IPS DF 6.9 (cell line): Measurements from ENCODE around the gene APP.
"Not testable (repeated sequence)": the region's sequence is repeated elsewhere in the genome, so short reads cannot be mapped to it uniquely, and the experiment has no call there.

Experiments used
- DNase-seq: peaks from one replicate; pipeline ENCODE4 v3.0.0-alpha.2; 2013; ENCODE audit warnings: low read depth, low spot score
- H3K27ac ChIP-seq: one replicate; pipeline ENCODE4 v1.5.1; 2013; ENCODE audit warnings: low read length, control low read depth
- H3K27me3 ChIP-seq: 2 replicates; pipeline ENCODE4 v1.6.1; 2013; ENCODE audit warnings: mild to moderate bottlenecking, low read length; ENCODE audit not compliant: control insufficient read depth, insufficient read depth
- H3K36me3 ChIP-seq: 2 replicates; pipeline ENCODE4 v1.6.1; 2013; ENCODE audit warnings: low read length; ENCODE audit not compliant: control insufficient read depth, insufficient read depth
- H3K4me1 ChIP-seq: 2 replicates; pipeline ENCODE4 v1.6.1; 2013; ENCODE audit warnings: low read length; ENCODE audit not compliant: control insufficient read depth, insufficient read depth
- H3K4me3 ChIP-seq: 2 replicates; pipeline ENCODE4 v1.5.1; 2013; ENCODE audit warnings: mild to moderate bottlenecking, low read length
- H3K9me3 ChIP-seq: 2 replicates; pipeline ENCODE4 v1.6.1; 2013; ENCODE audit warnings: low read length, inconsistent platforms; ENCODE audit not compliant: control insufficient read depth, insufficient read depth
- WGBS: extraction: QIAGEN DNeasy Blood & Tissue Kit; methylation state at CpG from one replicate; pipeline ENCODE4 v1.1.7; 2013; ENCODE audit warnings: mixed read lengths, missing lambda C conversion rate; ENCODE audit not compliant: insufficient read length, insufficient coverage; 5-methylcytosine and 5-hydroxymethylcytosine counted together

The APP gene

GRCh38 chr21:26085882-26086281 is 84.7 kb downstream of the APP start:
- no peaks in the 10 kb centered on the region for H3K36me3 ChIP-seq
- no peaks in the 10 kb centered on the region for H3K9me3 ChIP-seq
- H3K4me3 ChIP-seq, result no peak overlapping the region
- no peaks in the 10 kb centered on the region for H3K27me3 ChIP-seq
- H3K4me1 ChIP-seq, result no peaks in the 10 kb centered on the region
- DNase-seq, result no peak
- no peak overlapping the region for H3K27ac ChIP-seq
- no CpG with 5 or more reads among the region's 1 CpG for WGBS

GRCh38 chr21:26085127-26085526 is 85.4 kb downstream of the APP start:
- no peak for DNase-seq
- no peak overlapping the region for H3K27ac ChIP-seq
- no CpG with 5 or more reads among the region's 4 CpGs for WGBS
- H3K4me1 ChIP-seq, result no peaks in the 10 kb centered on the region
- H3K4me3 ChIP-seq, result no peak overlapping the region
- H3K9me3 ChIP-seq, result no peaks in the 10 kb centered on the region
- no peaks in the 10 kb centered on the region for H3K36me3 ChIP-seq
- H3K27me3 ChIP-seq, result no peaks in the 10 kb centered on the region

- Histone ChIP-seq H3K36me3 (no peaks in the 10 kb centered on the region), H3K4me3 (no peak overlapping the region), H3K27ac (no peak overlapping the region), H3K27me3 (no peaks in the 10 kb centered on the region), H3K9me3 (no peaks in the 10 kb centered on the region), H3K4me1 (no peaks in the 10 kb centered on the region)
- WGBS, result no CpG with 5 or more reads among the region's 2 CpGs
- DNase-seq, result no peak
Observed at GRCh38 chr21:26082549-26082948, 88.0 kb downstream of the APP start.

- not testable (repeated sequence) for H3K27ac ChIP-seq, H3K36me3 ChIP-seq, H3K9me3 ChIP-seq, H3K4me1 ChIP-seq, H3K4me3 ChIP-seq, H3K27me3 ChIP-seq, DNase-seq
- WGBS, result no CpG with 5 or more reads among the region's 7 CpGs
Observed at GRCh38 chr21:26081175-26081760, 89.3 kb downstream of the APP start.

- no peak for DNase-seq
- Histone ChIP-seq H3K4me1 (no peaks in the 10 kb centered on the region), H3K36me3 (no peaks in the 10 kb centered on the region), H3K27me3 (no peaks in the 10 kb centered on the region), H3K27ac (no peak overlapping the region), H3K9me3 (no peaks in the 10 kb centered on the region), H3K4me3 (no peak overlapping the region)
- WGBS, result no CpG with 5 or more reads among the region's 6 CpGs
Observed at GRCh38 chr21:26080211-26080610, 90.4 kb downstream of the APP start.

- no CpG with 5 or more reads among the region's 4 CpGs for WGBS
- Histone ChIP-seq H3K9me3 (no peaks in the 10 kb centered on the region), H3K27me3 (no peaks in the 10 kb centered on the region), H3K27ac (no peak overlapping the region), H3K36me3 (no peaks in the 10 kb centered on the region), H3K4me3 (no peak overlapping the region), H3K4me1 (no peaks in the 10 kb centered on the region)
- DNase-seq, result no peak
Observed at GRCh38 chr21:26079366-26079765, 91.2 kb downstream of the APP start.

- Histone ChIP-seq H3K4me1 (0 out of 2 replicates have a peak, but pooled peaks cover 1% of the 10 kb centered on the region), H3K27ac (no peak overlapping the region), H3K9me3 (no peaks in the 10 kb centered on the region), H3K36me3 (no peaks in the 10 kb centered on the region), H3K27me3 (no peaks in the 10 kb centered on the region), H3K4me3 (no peak overlapping the region)
- WGBS, result no CpG with 5 or more reads among the region's 7 CpGs
- DNase-seq, result no peak
Observed at GRCh38 chr21:26077521-26077920, 93.0 kb downstream of the APP start.

- no peaks in the 10 kb centered on the region for H3K27me3 ChIP-seq
- H3K36me3 ChIP-seq, result no peaks in the 10 kb centered on the region
- no peak overlapping the region for H3K27ac ChIP-seq
- H3K9me3 ChIP-seq, result no peaks in the 10 kb centered on the region
- no peak overlapping the region for H3K4me3 ChIP-seq
- peaks cover 7% of the 10 kb centered on the region for H3K4me1 ChIP-seq
- DNase-seq, result no peak
- WGBS, result no CpG with 5 or more reads among the region's 9 CpGs
Observed at GRCh38 chr21:26072666-26073615, 97.6 kb downstream of the APP start.

- Histone ChIP-seq H3K36me3 (no peaks in the 10 kb centered on the region), H3K9me3 (no peaks in the 10 kb centered on the region), H3K4me1 (peaks cover 7% of the 10 kb centered on the region), H3K27ac (no peak overlapping the region), H3K27me3 (no peaks in the 10 kb centered on the region), H3K4me3 (no peak overlapping the region)
- DNase-seq, result no peak
- no CpG with 5 or more reads among the region's 8 CpGs for WGBS
Observed at GRCh38 chr21:26070822-26071425, 99.6 kb downstream of the APP start.

- H3K4me1 ChIP-seq, result peaks cover 7% of the 10 kb centered on the region
- WGBS, result no CpG with 5 or more reads among the region's 2 CpGs
Observed at GRCh38 chr21:26070121-26070520, 100.4 kb downstream of the APP start.

More at GRCh38 chr21:26070121-26070520, 100.4 kb downstream of the APP start:
- no peaks in the 10 kb centered on the region for H3K36me3 ChIP-seq
- no peak overlapping the region for H3K4me3 ChIP-seq
- H3K9me3 ChIP-seq, result no peaks in the 10 kb centered on the region
- DNase-seq, result no peak
- no peaks in the 10 kb centered on the region for H3K27me3 ChIP-seq
- H3K27ac ChIP-seq, result no peak overlapping the region
